K562 (cell line): ENCODE measurements around the gene GLRX3. TPM values are rescaled to one million over a fixed set of nuclear protein-coding genes. Genes with fewer than 3 reads are reported as not detected.

ENCODE experiments used
- ATAC-seq: fragments of 200-7000 bp; cut with Tn5 transposase; 3 replicates; pipeline ENCODE4 v1.9.1; 2020; ENCODE audit warnings: moderate library complexity
- BruUV-seq: library from RNA; stranded (reverse); fragments of 400-500 nt; replicated peaks from 2 replicates; lab custom pipeline; 2021; lab: Mats Ljungman, UMichigan
- CTCF ChIA-PET: fragments of 300-600 bp; formaldehyde crosslinking; extraction: SDS; loops from one replicate; lab custom pipeline; 2021; ENCODE audit warnings: low intra/inter-chr PET ratio; lab: Yijun Ruan, JAX
- POLR2A ChIA-PET: fragments of 300-600, 350-650 bp; sonication (Branson Sonifier 250); formaldehyde crosslinking; extraction: SDS; loops from one replicate; lab custom pipeline; 2021; ENCODE audit warnings: antibody characterized with exemption, inconsistent platforms; lab: Yijun Ruan, JAX
- DNase-seq, 4 experiments: peaks; one replicate each; pipeline versions ENCODE4 v3.0.0 to v3.0.0-alpha.2; 2011 to 2018; ENCODE audit warnings: low spot score in 3 of 4, mixed read lengths in 3 of 4; ENCODE audit errors: extremely low read depth in 1 of 4
- FAIRE-seq: peaks from 2 replicates; lab custom pipeline; 2011; peaks lifted over from hg19 to GRCh38; lab: Jason Lieb, UNC
- H2AFZ ChIP-seq: 2 replicates; pipeline ENCODE4 v1.6.0; 2011; ENCODE audit warnings: low read depth, low read length, control low read depth, inconsistent platforms
- H3K27ac ChIP-seq: fragments of 200-600 bp; 3 replicates; pipeline ENCODE4 v1.8.0; 2011; ENCODE audit warnings: low read depth, mild to moderate bottlenecking, control low read depth, inconsistent platforms, low read length, moderate library complexity, mixed read lengths; ENCODE audit errors: extremely low read depth
- H3K27me3 ChIP-seq, 2 experiments: fragments of 300-600 bp in 1 of 2; 2 replicates in 1 of 2; 3 replicates in 1 of 2; pipeline versions ENCODE4 v1.6.0 to v1.8.0; 2011; ENCODE audit warnings: inconsistent platforms in 2 of 2, low read length in 2 of 2, mild to moderate bottlenecking in 1 of 2, mixed read lengths in 1 of 2, moderate library complexity in 1 of 2; ENCODE audit not compliant: control insufficient read depth in 2 of 2, insufficient read depth in 2 of 2
- H3K36me3 ChIP-seq: fragments of 300-600 bp; 3 replicates; pipeline ENCODE4 v1.8.0; 2011; ENCODE audit warnings: mild to moderate bottlenecking, low read length, inconsistent platforms; ENCODE audit not compliant: control insufficient read depth, insufficient read depth
- H3K4me1 ChIP-seq, 2 experiments: fragments of 200-600 bp in 1 of 2; replicated peaks in 1 of 2; 2 replicates in 1 of 2; 3 replicates in 1 of 2; pipeline versions ENCODE4 v1.5.1 to v1.8.0; 2011; ENCODE audit warnings: inconsistent platforms in 2 of 2, low read length in 2 of 2, mild to moderate bottlenecking in 1 of 2, mixed read lengths in 1 of 2, moderate library complexity in 1 of 2; ENCODE audit not compliant: control insufficient read depth in 2 of 2, insufficient read depth in 2 of 2
- H3K4me2 ChIP-seq: 2 replicates; pipeline ENCODE4 v1.6.1; 2011; ENCODE audit warnings: low read length, control low read depth, inconsistent platforms, mixed read lengths; ENCODE audit not compliant: insufficient read depth
- H3K4me3 ChIP-seq: fragments of 200-600 bp; sonication (generic), shearing (Covaris generic); 2 replicates; pipeline ENCODE4 v1.5.1; 2016; ENCODE audit warnings: control low read depth, inconsistent platforms
- H3K79me2 ChIP-seq: fragments of 200-600 bp; 3 replicates; pipeline ENCODE4 v1.8.0; 2011; ENCODE audit warnings: low read length, inconsistent platforms; ENCODE audit not compliant: control insufficient read depth, insufficient read depth
- H3K9ac ChIP-seq, 2 experiments: 2 replicates each; pipeline versions ENCODE4 v1.6.0 to v1.6.1; 2011; ENCODE audit warnings: low read depth in 2 of 2, low read length in 2 of 2, control low read depth in 1 of 2, inconsistent platforms in 1 of 2, mild to moderate bottlenecking in 1 of 2, mixed read lengths in 1 of 2; ENCODE audit not compliant: insufficient read depth in 1 of 2
- H3K9me1 ChIP-seq: one replicate; pipeline ENCODE4 v1.6.0; 2011; ENCODE audit warnings: inconsistent platforms, mild to moderate bottlenecking, low read length, moderate library complexity; ENCODE audit not compliant: control insufficient read depth, insufficient read depth
- H3K9me3 ChIP-seq: replicated peaks from 2 replicates; pipeline ENCODE4 v1.5.1; 2011; ENCODE audit warnings: low read depth, low read length, inconsistent platforms; ENCODE audit not compliant: control insufficient read depth, insufficient read depth
- H4K20me1 ChIP-seq: replicated peaks from 2 replicates; pipeline ENCODE4 v1.6.1; 2011; ENCODE audit warnings: low read length, inconsistent platforms, mixed read lengths; ENCODE audit not compliant: control insufficient read depth, insufficient read depth
- CHD1 ChIP-seq: fragments of 200-600 bp; sonication (generic); IDR thresholded peaks from one replicate; pipeline ENCODE4 v1.6.1; 2012; ENCODE audit warnings: mild to moderate bottlenecking, moderate library complexity, low read length, inconsistent platforms
- CUX1 ChIP-seq: fragments of 200-800 bp; sonication (Bioruptor generic); IDR thresholded peaks from 2 replicates; pipeline ENCODE4 v1.6.1; 2016; ENCODE audit warnings: missing genetic modification characterization, missing compliant biosample characterization
- ELF1 ChIP-seq: fragments of 200-800 bp; sonication (Bioruptor generic); IDR thresholded peaks from 2 replicates; pipeline ENCODE4 v1.6.1; 2016; ENCODE audit warnings: missing genetic modification characterization, missing compliant biosample characterization
- KLF1 ChIP-seq: fragments of 450-650 bp; IDR thresholded peaks from 2 replicates; pipeline ENCODE4 v1.6.1; 2016; ENCODE audit warnings: missing genetic modification characterization, missing compliant biosample characterization
- PRMT5 ChIP-seq: sonication (generic); formaldehyde crosslinking; IDR thresholded peaks from 2 replicates; pipeline ENCODE4 v1.5.0; 2020; ENCODE audit warnings: missing genetic modification reagents
- SMARCC2 ChIP-seq: fragments of 450-650 bp; IDR thresholded peaks from 2 replicates; pipeline ENCODE4 v1.6.1; 2017; ENCODE audit warnings: antibody characterized with exemption, moderate library complexity, mild to moderate bottlenecking, low read depth
- ZFP1 ChIP-seq: fragments of 450-650 bp; formaldehyde crosslinking; IDR thresholded peaks from 2 replicates; pipeline ENCODE4 v1.4.0; 2020; ENCODE audit warnings: mild to moderate bottlenecking, mixed read lengths
- ZNF79 ChIP-seq: fragments of 250-450 bp; sonication (Bioruptor Pico); IDR thresholded peaks from 2 replicates; pipeline ENCODE4 v1.4.0; 2020; ENCODE audit warnings: low read depth, mild to moderate bottlenecking, moderate library complexity
- ZNF830 ChIP-seq: fragments of 250-450 bp; sonication (Bioruptor Pico); IDR thresholded peaks from 2 replicates; pipeline ENCODE4 v1.5.0; 2021; ENCODE audit warnings: mild to moderate bottlenecking
- WGBS: fragments of 100-300 bp; shearing (Covaris generic); methylation state at CpG from one replicate; pipeline ENCODE4 v1.1.6; 2016; ENCODE audit warnings: low coverage, mixed read lengths; ENCODE audit not compliant: insufficient coverage; ENCODE audit errors: missing lambda C conversion rate; 5-methylcytosine and 5-hydroxymethylcytosine counted together
- in situ Hi-C: fragments of 300-500 bp; cut with MboI; formaldehyde crosslinking; loops from 4 replicates; pipeline ENCODE4 v1.15.0; 2018; ENCODE audit warnings: inconsistent platforms, mixed read lengths
- intact Hi-C: fragments of 100-400 bp; cut with micrococcal nuclease; formaldehyde crosslinking; loops from 2 replicates; pipeline ENCODE4 v1.14.2; 2022
- polyA plus RNA-seq, 8 experiments: library from polyadenylated mRNA; depleted of rRNA in 4 of 8; stranded (reverse) in 5 of 8; unstranded in 3 of 8; fragments of >200 nt; fragmentation: Nextera tagmentation in 2 of 8; fragmentation: Illumina TruSeq in 1 of 8; extraction: Ambion mirVana in 2 of 8; extraction: Trizol in 1 of 8; gene quantifications; 2 replicates each; pipeline versions ENCODE4 v1.2.1 to v1.2.3, GENCODE V29; 2011 to 2014; ENCODE audit warnings: inconsistent platforms in 1 of 8, missing spikeins in 1 of 8
- total RNA-seq, 7 experiments: library from RNA; depleted of rRNA in 6 of 7; stranded (reverse); fragments of >200 nt in 6 of 7; fragmentation: Illumina TruSeq in 2 of 7; extraction: Trizol in 2 of 7; gene quantifications; 2 replicates each; pipeline versions ENCODE4 v1.2.1 to v1.2.3, GENCODE V29; 2011 to 2021; ENCODE audit warnings: low replicate concordance in 1 of 7

GLRX3 gene
- total and polyA plus RNA-seq, 9 of the 15 experiments (the other 6 are each of a cell fraction or from before 2014, with no cell fraction given) = 115 to 190 (median 169) TPM

GRCh38 chr10:130181858-130182257, 45.7 kb downstream of the GLRX3 start:
- in situ Hi-C loops (no loop called here), intact Hi-C loops (no loop called here)
- TF ChIP-seq CUX1 (CRISPR knock-in tag) = no peak
- TF ChIP-seq ZNF79 (CRISPR knock-in tag) = no peak
- TF ChIP-seq SMARCC2 = no peak
- no peak for TF ChIP-seq ZFP1
- TF ChIP-seq ELF1 = no peak
- no peak for TF ChIP-seq KLF1 (tag)
- TF ChIP-seq PRMT5 (CRISPR knock-in tag) = no peak
- TF ChIP-seq CHD1 = no peak
- TF ChIP-seq ZNF830 (CRISPR knock-in tag) = no peak
- TF ChIP-seq, all 486 proteins: peak for 0
- Histone ChIP-seq H3K27me3 (no peaks in the 10 kb centered on the region), H3K4me3 (no peak overlapping the region), H3K36me3 (peaks cover 80% of the 10 kb centered on the region), H3K9me3 (no peaks in the 10 kb centered on the region), H3K4me1 (no peaks in the 10 kb centered on the region), H3K79me2 (no peaks in the 10 kb centered on the region; the same call in 2 of the 3 replicates), H4K20me1 (no peaks in the 10 kb centered on the region), H3K9me1 (no peaks in the 10 kb centered on the region), H2AFZ (no peak overlapping the region), H3K27ac (no peak overlapping the region), H3K4me2 (no peak overlapping the region), H3K9ac (no peak overlapping the region)
- ChIA-PET POLR2A (interaction anchor here (1.0 kb wide), 1 partner anchor 15 kb away, joined by 4 read pairs; no protein-coding TSS in a partner anchor), CTCF (no interaction called here)
- FAIRE-seq = no peak
- no peak for ATAC-seq
- no peak for DNase-seq
- no TSS peak for BruUV-seq
- WGBS = 87% methylated on average over 5 of the region's 5 CpGs
